ENCODE measurements around the gene EIF3F. TPM values are rescaled to one million over a fixed set of nuclear protein-coding genes. Genes with fewer than 3 reads are reported as not detected.

Gene EIF3F
- total and polyA plus RNA-seq, 9 of the 15 experiments (the other 6 are each of a cell fraction or from before 2014, with no cell fraction given): 50.1 to 259 (median 135) TPM

DNA sequence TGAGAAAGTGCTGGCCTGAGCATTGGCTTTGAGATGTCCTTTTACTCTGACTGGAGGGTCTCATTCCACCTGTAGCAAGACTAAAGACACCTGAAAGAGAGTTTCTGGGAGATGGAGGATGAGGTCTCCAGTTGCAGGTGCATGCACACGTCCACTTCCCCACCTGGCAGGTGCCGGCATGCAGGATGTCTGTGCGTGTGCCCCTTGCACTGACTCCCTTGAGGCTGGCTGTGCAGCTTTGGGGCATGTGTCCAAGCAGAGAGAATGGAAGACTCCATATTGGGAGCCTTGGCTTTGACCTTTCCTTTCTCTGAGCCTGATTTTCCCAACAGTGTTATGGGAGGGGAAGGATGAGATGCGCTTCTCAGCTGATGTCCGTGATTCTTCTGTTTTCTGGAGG, 49.8 kb downstream of the EIF3F start:
- no peak overlapping the region for H3K9ac ChIP-seq (ENCODE audit: insufficient read depth in 1 of 2, low read depth in 2 of 2, low read length in 2 of 2)
- H3K27me3 ChIP-seq (ENCODE audit: control insufficient read depth in 2 of 2, insufficient read depth in 2 of 2, low read length in 2 of 2): peaks cover 8 to 29% of the 10 kb centered on the region in 2 experiments; a peak in 4 of 5 replicates
- no peak overlapping the region for H3K4me2 ChIP-seq (ENCODE audit: insufficient read depth, low read length)
- FAIRE-seq (no peak), DNase-seq (ENCODE audit: extremely low read depth in 1 of 4, low spot score in 3 of 4) (no peak), ATAC-seq (no peak)
- CTCF ChIA-PET (ENCODE audit: low intra/inter-chr PET ratio): no interaction called here
- H3K79me2 ChIP-seq (ENCODE audit: control insufficient read depth, insufficient read depth, low read length): no peaks in the 10 kb centered on the region
- in situ Hi-C loops (cut with MboI): no loop called here
- H3K36me3 ChIP-seq (ENCODE audit: control insufficient read depth, insufficient read depth, low read length): no peaks in the 10 kb centered on the region
- no peaks in the 10 kb centered on the region for H3K9me3 ChIP-seq (replicated peaks; ENCODE audit: control insufficient read depth, insufficient read depth, low read depth, low read length)
- POLR2A ChIA-PET: interaction anchor here (0.7 kb wide), 1 partner anchor 159 kb away, joined by 3 read pairs; no protein-coding TSS in a partner anchor
- H3K27ac ChIP-seq (ENCODE audit: extremely low read depth, low read depth, low read length): no peak overlapping the region
- peaks cover 12% of the 10 kb centered on the region for H4K20me1 ChIP-seq (replicated peaks; ENCODE audit: control insufficient read depth, insufficient read depth, low read length)
- no peaks in the 10 kb centered on the region for H3K4me1 ChIP-seq (replicated peaks in 1 of 2; ENCODE audit: control insufficient read depth in 2 of 2, insufficient read depth in 2 of 2, low read length in 2 of 2)
- no peaks in the 10 kb centered on the region for H3K9me1 ChIP-seq (ENCODE audit: control insufficient read depth, insufficient read depth, low read length)
- intact Hi-C loops (cut with micrococcal nuclease): no loop called here
- TF ChIP-seq, protein P1, sequence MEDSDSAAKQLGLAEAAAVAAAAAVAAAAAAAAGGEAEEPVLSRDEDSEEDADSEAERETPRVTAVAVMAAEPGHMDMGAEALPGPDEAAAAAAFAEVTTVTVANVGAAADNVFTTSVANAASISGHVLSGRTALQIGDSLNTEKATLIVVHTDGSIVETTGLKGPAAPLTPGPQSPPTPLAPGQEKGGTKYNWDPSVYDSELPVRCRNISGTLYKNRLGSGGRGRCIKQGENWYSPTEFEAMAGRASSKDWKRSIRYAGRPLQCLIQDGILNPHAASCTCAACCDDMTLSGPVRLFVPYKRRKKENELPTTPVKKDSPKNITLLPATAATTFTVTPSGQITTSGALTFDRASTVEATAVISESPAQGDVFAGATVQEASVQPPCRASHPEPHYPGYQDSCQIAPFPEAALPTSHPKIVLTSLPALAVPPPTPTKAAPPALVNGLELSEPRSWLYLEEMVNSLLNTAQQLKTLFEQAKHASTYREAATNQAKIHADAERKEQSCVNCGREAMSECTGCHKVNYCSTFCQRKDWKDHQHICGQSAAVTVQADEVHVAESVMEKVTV (CRISPR knock-in tag; IDR thresholded peaks at IDR 0.05): no peak
- TF ChIP-seq ARID1B (IDR thresholded peaks at IDR 0.05) (no peak), ZNF124 (CRISPR knock-in tag; IDR thresholded peaks at IDR 0.05) (no peak), MTF1 (CRISPR knock-in tag; IDR thresholded peaks at IDR 0.05; ENCODE audit: borderline replicate concordance) (no peak), SIRT6 (IDR thresholded peaks at IDR 0.05; ENCODE audit: low read depth, low read length) (no peak)
- TF ChIP-seq, protein P2, sequence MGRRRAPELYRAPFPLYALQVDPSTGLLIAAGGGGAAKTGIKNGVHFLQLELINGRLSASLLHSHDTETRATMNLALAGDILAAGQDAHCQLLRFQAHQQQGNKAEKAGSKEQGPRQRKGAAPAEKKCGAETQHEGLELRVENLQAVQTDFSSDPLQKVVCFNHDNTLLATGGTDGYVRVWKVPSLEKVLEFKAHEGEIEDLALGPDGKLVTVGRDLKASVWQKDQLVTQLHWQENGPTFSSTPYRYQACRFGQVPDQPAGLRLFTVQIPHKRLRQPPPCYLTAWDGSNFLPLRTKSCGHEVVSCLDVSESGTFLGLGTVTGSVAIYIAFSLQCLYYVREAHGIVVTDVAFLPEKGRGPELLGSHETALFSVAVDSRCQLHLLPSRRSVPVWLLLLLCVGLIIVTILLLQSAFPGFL (CRISPR knock-in tag; IDR thresholded peaks at IDR 0.05): no peak
- TF ChIP-seq, protein P3, sequence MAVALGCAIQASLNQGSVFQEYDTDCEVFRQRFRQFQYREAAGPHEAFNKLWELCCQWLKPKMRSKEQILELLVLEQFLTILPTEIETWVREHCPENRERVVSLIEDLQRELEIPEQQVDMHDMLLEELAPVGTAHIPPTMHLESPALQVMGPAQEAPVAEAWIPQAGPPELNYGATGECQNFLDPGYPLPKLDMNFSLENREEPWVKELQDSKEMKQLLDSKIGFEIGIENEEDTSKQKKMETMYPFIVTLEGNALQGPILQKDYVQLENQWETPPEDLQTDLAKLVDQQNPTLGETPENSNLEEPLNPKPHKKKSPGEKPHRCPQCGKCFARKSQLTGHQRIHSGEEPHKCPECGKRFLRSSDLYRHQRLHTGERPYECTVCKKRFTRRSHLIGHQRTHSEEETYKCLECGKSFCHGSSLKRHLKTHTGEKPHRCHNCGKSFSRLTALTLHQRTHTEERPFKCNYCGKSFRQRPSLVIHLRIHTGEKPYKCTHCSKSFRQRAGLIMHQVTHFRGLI (CRISPR knock-in tag; IDR thresholded peaks at IDR 0.05): no peak
- TF ChIP-seq, protein P4, sequence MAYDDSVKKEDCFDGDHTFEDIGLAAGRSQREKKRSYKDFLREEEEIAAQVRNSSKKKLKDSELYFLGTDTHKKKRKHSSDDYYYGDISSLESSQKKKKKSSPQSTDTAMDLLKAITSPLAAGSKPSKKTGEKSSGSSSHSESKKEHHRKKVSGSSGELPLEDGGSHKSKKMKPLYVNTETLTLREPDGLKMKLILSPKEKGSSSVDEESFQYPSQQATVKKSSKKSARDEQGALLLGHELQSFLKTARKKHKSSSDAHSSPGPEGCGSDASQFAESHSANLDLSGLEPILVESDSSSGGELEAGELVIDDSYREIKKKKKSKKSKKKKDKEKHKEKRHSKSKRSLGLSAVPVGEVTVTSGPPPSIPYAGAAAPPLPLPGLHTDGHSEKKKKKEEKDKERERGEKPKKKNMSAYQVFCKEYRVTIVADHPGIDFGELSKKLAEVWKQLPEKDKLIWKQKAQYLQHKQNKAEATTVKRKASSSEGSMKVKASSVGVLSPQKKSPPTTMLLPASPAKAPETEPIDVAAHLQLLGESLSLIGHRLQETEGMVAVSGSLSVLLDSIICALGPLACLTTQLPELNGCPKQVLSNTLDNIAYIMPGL (CRISPR knock-in tag; IDR thresholded peaks at IDR 0.05): no peak
- no TSS peak for BruUV-seq (replicated peaks)
- no peak overlapping the region for H3K4me3 ChIP-seq
- no peak overlapping the region for H2AFZ ChIP-seq (ENCODE audit: low read depth, low read length)
- 0% methylated on average over 5 of the region's 5 CpGs for WGBS (ENCODE audit: insufficient coverage, low coverage, missing lambda C conversion rate)

Measured in K562 (cell line).